K562 (cell line): Measurements from ENCODE around the gene HBEGF. TPM values are rescaled to one million over a fixed set of nuclear protein-coding genes. Genes with fewer than 3 reads are reported as not detected.

Experiments
- ATAC-seq: fragments of 200-7000 bp; cut with Tn5 transposase; 3 replicates; pipeline ENCODE4 v1.9.1; 2020; ENCODE audit warnings: moderate library complexity
- BruUV-seq: library from RNA; stranded (reverse); fragments of 400-500 nt; replicated peaks from 2 replicates; lab custom pipeline; 2021; lab: Mats Ljungman, UMichigan
- CTCF ChIA-PET: fragments of 300-600 bp; formaldehyde crosslinking; extraction: SDS; loops from one replicate; lab custom pipeline; 2021; ENCODE audit warnings: low intra/inter-chr PET ratio; lab: Yijun Ruan, JAX
- POLR2A ChIA-PET: fragments of 300-600, 350-650 bp; sonication (Branson Sonifier 250); formaldehyde crosslinking; extraction: SDS; loops from one replicate; lab custom pipeline; 2021; ENCODE audit warnings: antibody characterized with exemption, inconsistent platforms; lab: Yijun Ruan, JAX
- DNase-seq, 4 experiments: peaks; one replicate each; pipeline versions ENCODE4 v3.0.0 to v3.0.0-alpha.2; 2011 to 2018; ENCODE audit warnings: low spot score in 3 of 4, mixed read lengths in 3 of 4; ENCODE audit errors: extremely low read depth in 1 of 4
- FAIRE-seq: peaks from 2 replicates; lab custom pipeline; 2011; peaks lifted over from hg19 to GRCh38; lab: Jason Lieb, UNC
- H2AFZ ChIP-seq: 2 replicates; pipeline ENCODE4 v1.6.0; 2011; ENCODE audit warnings: low read depth, low read length, control low read depth, inconsistent platforms
- H3K27ac ChIP-seq: fragments of 200-600 bp; 3 replicates; pipeline ENCODE4 v1.8.0; 2011; ENCODE audit warnings: low read depth, mild to moderate bottlenecking, control low read depth, inconsistent platforms, low read length, moderate library complexity, mixed read lengths; ENCODE audit errors: extremely low read depth
- H3K27me3 ChIP-seq, 2 experiments: fragments of 300-600 bp in 1 of 2; 2 replicates in 1 of 2; 3 replicates in 1 of 2; pipeline versions ENCODE4 v1.6.0 to v1.8.0; 2011; ENCODE audit warnings: inconsistent platforms in 2 of 2, low read length in 2 of 2, mild to moderate bottlenecking in 1 of 2, mixed read lengths in 1 of 2, moderate library complexity in 1 of 2; ENCODE audit not compliant: control insufficient read depth in 2 of 2, insufficient read depth in 2 of 2
- H3K36me3 ChIP-seq: fragments of 300-600 bp; 3 replicates; pipeline ENCODE4 v1.8.0; 2011; ENCODE audit warnings: mild to moderate bottlenecking, low read length, inconsistent platforms; ENCODE audit not compliant: control insufficient read depth, insufficient read depth
- H3K4me1 ChIP-seq, 2 experiments: fragments of 200-600 bp in 1 of 2; replicated peaks in 1 of 2; 2 replicates in 1 of 2; 3 replicates in 1 of 2; pipeline versions ENCODE4 v1.5.1 to v1.8.0; 2011; ENCODE audit warnings: inconsistent platforms in 2 of 2, low read length in 2 of 2, mild to moderate bottlenecking in 1 of 2, mixed read lengths in 1 of 2, moderate library complexity in 1 of 2; ENCODE audit not compliant: control insufficient read depth in 2 of 2, insufficient read depth in 2 of 2
- H3K4me2 ChIP-seq: 2 replicates; pipeline ENCODE4 v1.6.1; 2011; ENCODE audit warnings: low read length, control low read depth, inconsistent platforms, mixed read lengths; ENCODE audit not compliant: insufficient read depth
- H3K4me3 ChIP-seq: fragments of 200-600 bp; sonication (generic), shearing (Covaris generic); 2 replicates; pipeline ENCODE4 v1.5.1; 2016; ENCODE audit warnings: control low read depth, inconsistent platforms
- H3K79me2 ChIP-seq: fragments of 200-600 bp; 3 replicates; pipeline ENCODE4 v1.8.0; 2011; ENCODE audit warnings: low read length, inconsistent platforms; ENCODE audit not compliant: control insufficient read depth, insufficient read depth
- H3K9ac ChIP-seq, 2 experiments: 2 replicates each; pipeline versions ENCODE4 v1.6.0 to v1.6.1; 2011; ENCODE audit warnings: low read depth in 2 of 2, low read length in 2 of 2, control low read depth in 1 of 2, inconsistent platforms in 1 of 2, mild to moderate bottlenecking in 1 of 2, mixed read lengths in 1 of 2; ENCODE audit not compliant: insufficient read depth in 1 of 2
- H3K9me1 ChIP-seq: one replicate; pipeline ENCODE4 v1.6.0; 2011; ENCODE audit warnings: inconsistent platforms, mild to moderate bottlenecking, low read length, moderate library complexity; ENCODE audit not compliant: control insufficient read depth, insufficient read depth
- H3K9me3 ChIP-seq: replicated peaks from 2 replicates; pipeline ENCODE4 v1.5.1; 2011; ENCODE audit warnings: low read depth, low read length, inconsistent platforms; ENCODE audit not compliant: control insufficient read depth, insufficient read depth
- H4K20me1 ChIP-seq: replicated peaks from 2 replicates; pipeline ENCODE4 v1.6.1; 2011; ENCODE audit warnings: low read length, inconsistent platforms, mixed read lengths; ENCODE audit not compliant: control insufficient read depth, insufficient read depth
- PYGO2 ChIP-seq: fragments of 450-650 bp; IDR thresholded peaks from 2 replicates; pipeline ENCODE4 v1.6.1; 2016; ENCODE audit warnings: mild to moderate bottlenecking, missing genetic modification characterization, moderate library complexity, missing compliant biosample characterization
- RBM25 ChIP-seq: fragments of 200-400 bp; formaldehyde crosslinking; IDR thresholded peaks from 2 replicates; pipeline ENCODE4 v1.6.1; 2018; ENCODE audit warnings: low read length, low read depth, moderate library complexity; ENCODE audit not compliant: severe bottlenecking
- WGBS: fragments of 100-300 bp; shearing (Covaris generic); methylation state at CpG from one replicate; pipeline ENCODE4 v1.1.6; 2016; ENCODE audit warnings: low coverage, mixed read lengths; ENCODE audit not compliant: insufficient coverage; ENCODE audit errors: missing lambda C conversion rate; 5-methylcytosine and 5-hydroxymethylcytosine counted together
- in situ Hi-C: fragments of 300-500 bp; cut with MboI; formaldehyde crosslinking; loops from 4 replicates; pipeline ENCODE4 v1.15.0; 2018; ENCODE audit warnings: inconsistent platforms, mixed read lengths
- intact Hi-C: fragments of 100-400 bp; cut with micrococcal nuclease; formaldehyde crosslinking; loops from 2 replicates; pipeline ENCODE4 v1.14.2; 2022
- polyA plus RNA-seq, 8 experiments: library from polyadenylated mRNA; depleted of rRNA in 4 of 8; stranded (reverse) in 5 of 8; unstranded in 3 of 8; fragments of >200 nt; fragmentation: Nextera tagmentation in 2 of 8; fragmentation: Illumina TruSeq in 1 of 8; extraction: Ambion mirVana in 2 of 8; extraction: Trizol in 1 of 8; gene quantifications; 2 replicates each; pipeline versions ENCODE4 v1.2.1 to v1.2.3, GENCODE V29; 2011 to 2014; ENCODE audit warnings: inconsistent platforms in 1 of 8, missing spikeins in 1 of 8
- total RNA-seq, 7 experiments: library from RNA; depleted of rRNA in 6 of 7; stranded (reverse); fragments of >200 nt in 6 of 7; fragmentation: Illumina TruSeq in 2 of 7; extraction: Trizol in 2 of 7; gene quantifications; 2 replicates each; pipeline versions ENCODE4 v1.2.1 to v1.2.3, GENCODE V29; 2011 to 2021; ENCODE audit warnings: low replicate concordance in 1 of 7
- TF ChIP-seq, protein P1 (sequence below): sonication (generic); formaldehyde crosslinking; IDR thresholded peaks from 2 replicates; pipeline ENCODE4 v1.8.0; 2022; ENCODE audit warnings: mild to moderate bottlenecking, missing genetic modification reagents

Gene HBEGF
- total and polyA plus RNA-seq, 9 of the 15 experiments (the other 6 are each of a cell fraction or from before 2014, with no cell fraction given): 0.11 to 1.1 (median 0.60) TPM

DNA sequence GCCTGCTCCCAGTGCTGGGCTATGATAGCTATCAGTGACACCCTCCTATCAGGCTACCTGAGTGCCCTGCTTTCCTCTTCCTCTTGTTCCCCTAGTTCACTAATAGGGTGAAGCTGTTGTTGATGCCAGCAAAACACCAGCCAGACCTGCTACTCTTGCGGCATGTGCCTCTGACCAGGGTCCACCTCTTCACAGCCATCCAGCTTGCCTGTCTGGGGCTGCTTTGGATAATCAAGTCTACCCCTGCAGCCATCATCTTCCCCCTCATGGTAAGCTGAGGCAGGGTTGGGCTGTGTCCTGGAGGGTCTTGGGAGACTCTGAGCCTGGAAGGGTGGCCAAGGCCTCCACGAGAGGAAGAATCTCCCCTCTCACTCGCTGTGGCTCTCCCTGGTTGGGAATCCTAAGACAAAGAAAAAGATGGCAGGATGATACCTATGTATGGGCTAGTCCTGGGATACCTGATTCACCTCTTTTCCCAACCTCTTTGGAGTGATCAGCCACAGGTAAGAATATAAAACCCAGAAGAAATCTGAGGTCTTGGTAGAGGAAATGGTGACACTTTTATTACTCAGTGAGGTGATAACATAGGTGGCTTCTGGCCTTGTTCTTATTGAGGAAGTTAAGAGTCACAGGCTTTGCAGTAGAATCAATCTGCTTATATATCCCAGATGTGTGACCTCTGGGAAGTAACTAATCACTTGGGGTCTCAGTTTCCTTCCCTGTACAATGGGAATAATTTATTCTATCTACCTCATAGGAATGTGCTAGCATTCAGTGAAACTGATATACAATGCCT, 25.2 kb upstream of the HBEGF start:
- H3K4me1 ChIP-seq: peaks cover 6 to 7% of the 10 kb centered on the region in 2 experiments; a peak in 2 of 5 replicates
- H3K27ac ChIP-seq: no peak overlapping the region
- in situ Hi-C loops: no loop called here
- no peaks in the 10 kb centered on the region for H3K9me1 ChIP-seq
- intact Hi-C loops: loop anchor here (2.0 to 5.0 kb wide), 2 partner anchors 176 to 347 kb away; partner anchors contain the start of gene EIF4EBP3
- TF ChIP-seq, protein P1, sequence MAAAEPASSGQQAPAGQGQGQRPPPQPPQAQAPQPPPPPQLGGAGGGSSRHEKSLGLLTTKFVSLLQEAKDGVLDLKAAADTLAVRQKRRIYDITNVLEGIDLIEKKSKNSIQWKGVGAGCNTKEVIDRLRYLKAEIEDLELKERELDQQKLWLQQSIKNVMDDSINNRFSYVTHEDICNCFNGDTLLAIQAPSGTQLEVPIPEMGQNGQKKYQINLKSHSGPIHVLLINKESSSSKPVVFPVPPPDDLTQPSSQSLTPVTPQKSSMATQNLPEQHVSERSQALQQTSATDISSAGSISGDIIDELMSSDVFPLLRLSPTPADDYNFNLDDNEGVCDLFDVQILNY (CRISPR knock-in tag): no peak
- TF ChIP-seq RBM25 (peak; percentile 61), PYGO2 (no peak)
- H3K4me2 ChIP-seq: no peak overlapping the region
- H2AFZ ChIP-seq: no peak overlapping the region
- no peak for FAIRE-seq
- no peaks in the 10 kb centered on the region for H4K20me1 ChIP-seq
- BruUV-seq: no TSS peak
- H3K27me3 ChIP-seq: no peaks in the 10 kb centered on the region
- DNase-seq: no peak
- H3K4me3 ChIP-seq: no peak overlapping the region
- 32% methylated on average over 3 of the region's 3 CpGs for WGBS
- ATAC-seq: no peak
- CTCF ChIA-PET: no interaction called here
- POLR2A ChIA-PET: interaction anchor here (1.0 to 2.0 kb wide), 4 partner anchors 11 to 292 kb away, joined by 3 to 6 read pairs (median 6); partner anchors contain the start of genes ANKHD1 and SLC4A9
- no peaks in the 10 kb centered on the region for H3K9me3 ChIP-seq
- H3K9ac ChIP-seq: no peak overlapping the region
- H3K36me3 ChIP-seq: no peaks in the 10 kb centered on the region
- H3K79me2 ChIP-seq: no peaks in the 10 kb centered on the region
